Activated naive CD4-positive, alpha-beta T cell treated with anti-CD3 and anti-CD28 coated beads for 36 hours (primary cell): ENCODE measurements around the gene FANCD2. TPM values are rescaled to one million over a fixed set of nuclear protein-coding genes. Genes with fewer than 3 reads are reported as not detected.
"Not testable (repeated sequence)": the region's sequence is repeated elsewhere in the genome, so short reads cannot be mapped to it uniquely, and the experiment has no call there.

Experiments used
- CTCF ChIA-PET: fragments of 350-600 bp; sonication (Branson Sonifier 250); formaldehyde crosslinking; loops from one replicate; lab custom pipeline; 2021; ENCODE audit warnings: antibody characterized with exemption; lab: Charles Lee
- DNase-seq: peaks from one replicate; pipeline ENCODE4 v3.0.0-alpha.2; 2020
- H3K27ac Mint-ChIP-seq: one replicate; pipeline ENCODE4 v1.8.0; 2021; ENCODE audit warnings: mild to moderate bottlenecking, mixed read lengths
- H3K27me3 Mint-ChIP-seq: one replicate; pipeline ENCODE4 v1.8.0; 2021; ENCODE audit warnings: low read depth, mixed read lengths
- H3K36me3 Mint-ChIP-seq: one replicate; pipeline ENCODE4 v1.8.0; 2021; ENCODE audit warnings: low read depth, mixed read lengths
- H3K4me1 Mint-ChIP-seq: one replicate; pipeline ENCODE4 v1.8.0; 2021; ENCODE audit warnings: low read depth, mixed read lengths
- H3K4me3 Mint-ChIP-seq: one replicate; pipeline ENCODE4 v1.8.0; 2021; ENCODE audit warnings: mild to moderate bottlenecking, moderate library complexity, mixed read lengths
- H3K9me3 Mint-ChIP-seq: one replicate; pipeline ENCODE4 v1.8.0; 2021; ENCODE audit warnings: mixed read lengths
- intact Hi-C: fragments of 100-400 bp; cut with micrococcal nuclease; formaldehyde crosslinking; loops from one replicate; pipeline ENCODE4 v1.15.1; 2023
- total RNA-seq, 2 experiments: library from RNA; stranded (reverse); gene quantifications; one replicate each; pipeline ENCODE4 v1.2.3, GENCODE V29; 2021

FANCD2 gene
- total RNA-seq, 2 experiments from 2014 or later: 86.3 to 90.8 TPM

DNA sequence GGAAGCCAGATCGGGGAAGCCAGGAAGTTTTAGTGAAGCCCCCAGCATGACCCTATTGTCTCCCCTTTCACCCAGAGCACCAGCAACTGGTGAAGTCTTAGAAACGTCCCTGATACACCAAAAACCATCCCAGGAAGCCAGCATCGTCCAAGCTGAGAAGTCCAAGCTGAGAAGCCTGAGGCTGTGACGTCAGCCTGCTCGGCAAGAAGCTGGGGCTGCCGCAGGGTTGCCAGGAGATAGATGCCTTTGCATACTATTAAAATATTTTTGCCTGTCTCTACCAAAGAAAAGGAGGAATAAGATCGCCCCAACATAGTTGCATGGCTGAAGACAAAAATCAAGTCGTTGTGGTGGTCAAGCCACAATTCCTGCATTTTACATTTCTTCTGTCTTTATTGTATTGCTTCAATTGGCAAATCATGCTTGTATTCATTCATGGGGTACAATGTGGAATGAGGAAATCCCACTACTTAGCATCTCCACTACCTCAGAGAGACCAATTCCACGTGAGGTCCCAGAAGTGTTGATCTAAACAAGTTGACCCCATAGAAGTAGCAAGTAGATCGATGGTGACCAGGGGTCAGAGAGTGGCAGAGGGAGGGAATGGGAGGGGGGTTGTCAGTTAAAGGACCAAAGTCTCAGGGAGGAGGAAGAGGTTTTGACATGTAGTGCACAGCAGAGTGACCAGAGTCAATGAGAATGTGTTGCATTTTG is 20.0 kb upstream of the FANCD2 start:
- Mint-ChIP-seq H3K9me3 (no peaks in the 10 kb centered on the region), H3K4me1 (peaks cover 11% of the 10 kb centered on the region), H3K27me3 (peaks cover 3% of the 10 kb centered on the region), H3K36me3 (peaks cover 23% of the 10 kb centered on the region), H3K27ac (no peak overlapping the region), H3K4me3 (no peak overlapping the region)
- intact Hi-C loops: loop anchor here (5.0 kb wide), 1 partner anchor 359 kb away; the partner anchor contains the start of gene MTMR14
- no peak for DNase-seq
- CTCF ChIA-PET: interaction anchor here (0.6 kb wide), 1 partner anchor 9 kb away, joined by 3 read pairs; no protein-coding TSS in a partner anchor

GRCh38 chr3:10006762-10007090 is 19.5 kb upstream of the FANCD2 start:
- Mint-ChIP-seq H3K36me3 (peaks cover 18% of the 10 kb centered on the region), H3K9me3 (no peaks in the 10 kb centered on the region), H3K27me3 (peaks cover 4% of the 10 kb centered on the region), H3K27ac (no peak overlapping the region), H3K4me1 (peaks cover 11% of the 10 kb centered on the region), H3K4me3 (no peak overlapping the region)
- CTCF ChIA-PET: interaction anchor here (0.6 kb wide), 2 partner anchors 9 to 30 kb away, joined by 3 read pairs; no protein-coding TSS in a partner anchor
- no peak for DNase-seq
- intact Hi-C loops: loop anchor here (5.0 kb wide), 1 partner anchor 359 kb away; the partner anchor contains the start of gene MTMR14

GRCh38 chr3:10007126-10007782 is 19.0 kb upstream of the FANCD2 start:
- DNase-seq: no peak
- H3K4me3 Mint-ChIP-seq: no peak overlapping the region
- H3K9me3 Mint-ChIP-seq: no peaks in the 10 kb centered on the region
- H3K4me1 Mint-ChIP-seq: peaks cover 13% of the 10 kb centered on the region
- CTCF ChIA-PET: interaction anchor here (0.6 kb wide), 1 partner anchor 31 kb away, joined by 3 read pairs; no protein-coding TSS in a partner anchor
- peaks cover 18% of the 10 kb centered on the region for H3K36me3 Mint-ChIP-seq
- H3K27me3 Mint-ChIP-seq: peaks cover 6% of the 10 kb centered on the region
- intact Hi-C loops: loop anchor here (5.0 kb wide), 1 partner anchor 360 kb away; the partner anchor contains the start of gene MTMR14
- H3K27ac Mint-ChIP-seq: no peak overlapping the region

GRCh38 chr3:10008216-10008587 is 18.0 kb upstream of the FANCD2 start:
- intact Hi-C loops: loop anchor here (5.0 kb wide), 1 partner anchor 361 kb away; the partner anchor contains the start of gene MTMR14
- not testable (repeated sequence) for DNase-seq, H3K4me3 Mint-ChIP-seq, H3K36me3 Mint-ChIP-seq, H3K27me3 Mint-ChIP-seq, H3K27ac Mint-ChIP-seq, H3K9me3 Mint-ChIP-seq
- CTCF ChIA-PET: interaction anchor here (0.6 kb wide), 1 partner anchor 33 kb away, joined by 5 read pairs; no protein-coding TSS in a partner anchor
- peaks cover 13% of the 10 kb centered on the region for H3K4me1 Mint-ChIP-seq

- H3K27me3 Mint-ChIP-seq: peaks cover 6% of the 10 kb centered on the region
- no peak overlapping the region for H3K27ac Mint-ChIP-seq
- CTCF ChIA-PET: interaction anchor here (0.6 kb wide), 1 partner anchor 33 kb away, joined by 5 read pairs; no protein-coding TSS in a partner anchor
- intact Hi-C loops: loop anchor here (5.0 kb wide), 1 partner anchor 361 kb away; the partner anchor contains the start of gene MTMR14
- no peaks in the 10 kb centered on the region for H3K9me3 Mint-ChIP-seq
- H3K4me1 Mint-ChIP-seq: peaks cover 13% of the 10 kb centered on the region
- peak; percentile 79 for DNase-seq
- H3K36me3 Mint-ChIP-seq: peaks cover 9% of the 10 kb centered on the region
- H3K4me3 Mint-ChIP-seq: peak overlapping the region; percentile 30
These were observed 17.5 kb upstream of the FANCD2 start for GRCh38 chr3:10008588-10009344.

GRCh38 chr3:10010421-10010877 is 15.8 kb upstream of the FANCD2 start:
- intact Hi-C loops: loop anchor here (2.0 kb wide), 1 partner anchor 24 kb away; the partner anchor contains the start of gene EMC3
- H3K27me3 Mint-ChIP-seq: peaks cover 6% of the 10 kb centered on the region
- peaks cover 3% of the 10 kb centered on the region for H3K36me3 Mint-ChIP-seq

DNA sequence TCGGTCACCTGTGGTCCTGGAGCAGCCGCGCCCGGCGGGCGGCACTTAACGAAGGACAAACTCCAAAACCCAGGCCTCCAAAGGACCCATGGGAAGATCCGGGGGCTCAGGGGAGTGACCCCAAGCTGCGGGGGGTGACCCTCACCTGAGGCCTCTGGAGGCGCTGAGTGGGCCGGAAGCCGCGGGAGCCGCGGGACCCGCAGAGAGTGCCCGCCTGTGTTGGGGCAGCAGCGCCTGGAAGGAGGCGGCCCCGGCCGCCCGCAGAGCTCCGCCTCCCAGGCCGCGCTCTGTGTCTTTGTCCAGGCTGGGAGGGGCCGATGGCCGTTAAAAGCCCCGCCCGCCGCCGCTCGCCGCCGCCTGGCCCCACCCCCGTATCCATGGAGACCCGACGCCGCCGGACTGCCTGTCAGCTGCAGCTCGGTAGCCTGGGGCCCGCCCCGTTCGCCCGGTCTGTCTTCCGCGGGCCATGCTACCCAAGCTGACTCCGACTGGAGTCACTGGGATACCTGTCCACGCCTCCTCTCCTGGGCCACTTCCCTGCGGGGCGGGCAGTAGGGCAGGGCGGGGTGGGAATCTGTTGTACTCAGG is 15.3 kb upstream of the FANCD2 start:
- no peak overlapping the region for H3K27ac Mint-ChIP-seq
- peaks cover 13% of the 10 kb centered on the region for H3K4me1 Mint-ChIP-seq
- no peaks in the 10 kb centered on the region for H3K9me3 Mint-ChIP-seq
- DNase-seq: peak; percentile 85
- intact Hi-C loops: loop anchor here (1.0 to 2.0 kb wide), 2 partner anchors 15 to 24 kb away; partner anchors contain the start of genes EMC3 and FANCD2
- peak overlapping the region; percentile 12 for H3K4me3 Mint-ChIP-seq
- CTCF ChIA-PET: interaction anchor here (0.6 kb wide), 1 partner anchor 17 kb away, joined by 3 read pairs; no protein-coding TSS in a partner anchor
- H3K27me3 Mint-ChIP-seq: peaks cover 6% of the 10 kb centered on the region
- peaks cover 2% of the 10 kb centered on the region for H3K36me3 Mint-ChIP-seq

More at GRCh38 chr3:10010421-10010877, 15.8 kb upstream of the FANCD2 start:
- DNase-seq: no peak
- CTCF ChIA-PET: interaction anchor here (0.6 kb wide), 1 partner anchor 16 kb away, joined by 3 read pairs; no protein-coding TSS in a partner anchor
- Mint-ChIP-seq H3K4me3 (peak overlapping the region; percentile 9), H3K27ac (no peak overlapping the region), H3K9me3 (no peaks in the 10 kb centered on the region), H3K4me1 (peaks cover 13% of the 10 kb centered on the region)

GRCh38 chr3:10011631-10012030 is 14.6 kb upstream of the FANCD2 start:
- H3K4me1 Mint-ChIP-seq: peaks cover 13% of the 10 kb centered on the region
- no peaks in the 10 kb centered on the region for H3K9me3 Mint-ChIP-seq
- H3K4me3 Mint-ChIP-seq: peak overlapping the region; percentile 6
- peaks cover 6% of the 10 kb centered on the region for H3K27me3 Mint-ChIP-seq
- CTCF ChIA-PET: no interaction called here
- peaks cover 2% of the 10 kb centered on the region for H3K36me3 Mint-ChIP-seq
- no peak for DNase-seq
- H3K27ac Mint-ChIP-seq: no peak overlapping the region
- intact Hi-C loops: loop anchor here (1.0 to 2.0 kb wide), 2 partner anchors 15 to 25 kb away; partner anchors contain the start of genes EMC3 and FANCD2

DNA sequence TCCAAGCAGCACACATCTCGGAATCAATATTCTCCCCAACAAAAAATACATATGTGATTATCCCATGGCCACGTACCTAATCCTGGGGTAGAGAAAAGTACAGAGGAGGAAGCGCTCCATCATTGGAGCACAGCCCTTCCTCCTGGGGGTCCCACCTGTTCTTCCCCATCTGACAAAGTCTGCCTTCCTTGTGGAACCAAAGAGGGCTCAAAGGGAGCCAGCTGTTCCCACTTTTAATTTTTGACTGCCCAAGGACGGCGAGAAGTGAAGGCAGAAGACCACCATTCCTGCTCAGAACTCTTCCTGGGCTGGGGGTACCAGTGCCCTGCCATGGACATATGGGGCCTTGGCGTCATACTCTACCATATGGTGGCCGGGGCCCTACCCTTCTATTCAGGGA is 14.1 kb upstream of the FANCD2 start:
- peaks cover 6% of the 10 kb centered on the region for H3K27me3 Mint-ChIP-seq
- intact Hi-C loops: no loop called here
- no peak overlapping the region for H3K27ac Mint-ChIP-seq
- peaks cover 2% of the 10 kb centered on the region for H3K36me3 Mint-ChIP-seq
- H3K4me3 Mint-ChIP-seq: peak overlapping the region; percentile 6
- DNase-seq: no peak
- H3K9me3 Mint-ChIP-seq: no peaks in the 10 kb centered on the region
- CTCF ChIA-PET: no interaction called here
- peaks cover 13% of the 10 kb centered on the region for H3K4me1 Mint-ChIP-seq

- Mint-ChIP-seq H3K4me1 (peaks cover 9% of the 10 kb centered on the region), H3K27ac (no peak overlapping the region), H3K27me3 (peaks cover 3% of the 10 kb centered on the region), H3K36me3 (peaks cover 4% of the 10 kb centered on the region), H3K4me3 (no peak overlapping the region), H3K9me3 (no peaks in the 10 kb centered on the region)
- CTCF ChIA-PET: interaction anchor here (0.6 to 1.0 kb wide), 3 partner anchors 9 to 221 kb away, joined by 3 to 8 read pairs (median 5); no protein-coding TSS in a partner anchor
- no peak for DNase-seq
- intact Hi-C loops: no loop called here
These were observed 10.8 kb upstream of the FANCD2 start for GRCh38 chr3:10015461-10015904.

- Mint-ChIP-seq H3K4me1 (peaks cover 6% of the 10 kb centered on the region), H3K27ac (no peak overlapping the region), H3K36me3 (peaks cover 4% of the 10 kb centered on the region), H3K27me3 (no peaks in the 10 kb centered on the region), H3K4me3 (no peak overlapping the region), H3K9me3 (no peaks in the 10 kb centered on the region)
- peak; percentile 49 for DNase-seq
- CTCF ChIA-PET: no interaction called here
- intact Hi-C loops: no loop called here
These were observed 8.5 kb upstream of the FANCD2 start for GRCh38 chr3:10017636-10018292.
